GM23338 (cell line): ENCODE results near the gene R3HCC1L. TPM values are rescaled to one million over a fixed set of nuclear protein-coding genes. Genes with fewer than 3 reads are reported as not detected.

Experiments used
- ATAC-seq: fragments of 200-7000 bp; cut with Tn5 transposase; 3 replicates; pipeline ENCODE4 v1.9.1; 2020
- DNase-seq: peaks from one replicate; pipeline ENCODE4 v3.0.0-alpha.2; 2015; ENCODE audit warnings: low spot score
- H2AFZ ChIP-seq: fragments of 200-600 bp; sonication (generic); 2 replicates; pipeline ENCODE4 v1.8.0; 2016; ENCODE audit warnings: antibody characterized with exemption, mild to moderate bottlenecking, moderate library complexity
- H3F3A ChIP-seq: fragments of 200-600 bp; sonication (generic); replicated peaks from 2 replicates; pipeline ENCODE4 v1.8.0; 2017; ENCODE audit warnings: antibody characterized with exemption, mixed run types, low read depth
- H3K27ac ChIP-seq: fragments of 200-600 bp; sonication (generic); 2 replicates; pipeline ENCODE4 v1.6.1; 2016; ENCODE audit warnings: low read depth
- H3K27me3 ChIP-seq: fragments of 200-600 bp; sonication (generic); 2 replicates; pipeline ENCODE4 v1.8.0; 2016; ENCODE audit warnings: mild to moderate bottlenecking, mixed run types, moderate library complexity; ENCODE audit not compliant: insufficient read depth
- H3K36me3 ChIP-seq: fragments of 200-600 bp; sonication (generic); 2 replicates; pipeline ENCODE4 v1.8.0; 2016; ENCODE audit warnings: mild to moderate bottlenecking; ENCODE audit not compliant: insufficient read depth
- H3K4me1 ChIP-seq: fragments of 200-600 bp; sonication (generic); 2 replicates; pipeline ENCODE4 v1.8.0; 2016; ENCODE audit warnings: mild to moderate bottlenecking, moderate library complexity; ENCODE audit not compliant: insufficient read depth
- H3K4me2 ChIP-seq: fragments of 200-600 bp; sonication (generic); 2 replicates; pipeline ENCODE4 v1.7.1; 2017; ENCODE audit warnings: mixed run types
- H3K4me3 ChIP-seq: fragments of 200-600 bp; sonication (generic); 2 replicates; pipeline ENCODE4 v1.6.1; 2016; ENCODE audit warnings: mixed run types
- H3K79me2 ChIP-seq: fragments of 200-600 bp; sonication (generic); replicated peaks from 2 replicates; pipeline ENCODE4 v1.8.0; 2017; ENCODE audit warnings: mild to moderate bottlenecking; ENCODE audit not compliant: insufficient read depth
- H3K9me2 ChIP-seq: fragments of 200-600 bp; sonication (generic); 2 replicates; pipeline ENCODE4 v1.8.0; 2017; ENCODE audit not compliant: insufficient read depth
- H4K20me1 ChIP-seq: fragments of 200-600 bp; sonication (generic); replicated peaks from 2 replicates; pipeline ENCODE4 v1.8.0; 2017; ENCODE audit warnings: mild to moderate bottlenecking; ENCODE audit not compliant: insufficient read depth
- H3K27ac Mint-ChIP-seq: 2 replicates; pipeline ENCODE4 v1.8.0; 2020; ENCODE audit warnings: inconsistent platforms, mild to moderate bottlenecking, moderate library complexity, mixed read lengths
- H3K27me3 Mint-ChIP-seq: 3 replicates; pipeline ENCODE4 v1.8.0; 2022; ENCODE audit warnings: low read depth, mild to moderate bottlenecking, moderate library complexity, mixed read lengths, inconsistent platforms; ENCODE audit not compliant: insufficient read depth, poor library complexity
- H3K36me3 Mint-ChIP-seq: 3 replicates; pipeline ENCODE4 v1.8.0; 2021; ENCODE audit warnings: low read depth, mild to moderate bottlenecking, inconsistent platforms, moderate library complexity, mixed read lengths
- H3K4me1 Mint-ChIP-seq: 3 replicates; pipeline ENCODE4 v1.8.0; 2020; ENCODE audit warnings: mild to moderate bottlenecking, inconsistent platforms, mixed read lengths
- H3K4me3 Mint-ChIP-seq: 3 replicates; pipeline ENCODE4 v1.8.0; 2021; ENCODE audit warnings: moderate library complexity, mild to moderate bottlenecking, inconsistent platforms, mixed read lengths
- H3K9me3 Mint-ChIP-seq: 3 replicates; pipeline ENCODE4 v1.8.0; 2020; ENCODE audit warnings: moderate library complexity, mild to moderate bottlenecking, inconsistent platforms, mixed read lengths
- CREB1 ChIP-seq: fragments of 250-450 bp; sonication (Bioruptor Pico); IDR thresholded peaks from 2 replicates; pipeline ENCODE4 v1.5.0; 2020; ENCODE audit warnings: low read depth, mild to moderate bottlenecking, moderate library complexity
- EZH2 ChIP-seq: fragments of 200-600 bp; sonication (generic); IDR thresholded peaks from one replicate; pipeline ENCODE4 v1.8.0; 2017; ENCODE audit warnings: antibody characterized with exemption, mild to moderate bottlenecking, low read depth; ENCODE audit not compliant: unreplicated experiment
- EZH2phosphoT487 ChIP-seq: fragments of 200-600 bp; sonication (generic); IDR thresholded peaks from one replicate; pipeline ENCODE4 v1.8.1; 2018; ENCODE audit warnings: antibody characterized with exemption; ENCODE audit not compliant: unreplicated experiment
- JUNB ChIP-seq: IDR thresholded peaks from one replicate; pipeline ENCODE4 v1.6.1; 2016; ENCODE audit warnings: antibody characterized with exemption; ENCODE audit not compliant: unreplicated experiment
- NANOG ChIP-seq: IDR thresholded peaks from 2 replicates; pipeline ENCODE4 v1.6.1; 2016; ENCODE audit warnings: antibody characterized with exemption, borderline replicate concordance
- POLR2AphosphoS5 ChIP-seq: IDR thresholded peaks from 2 replicates; pipeline ENCODE4 v1.6.1; 2016; ENCODE audit warnings: antibody characterized with exemption, low read depth
- STAT1 ChIP-seq: IDR thresholded peaks from one replicate; pipeline ENCODE4 v1.6.1; 2016; ENCODE audit warnings: antibody characterized with exemption; ENCODE audit not compliant: unreplicated experiment
- ZNF331 ChIP-seq: fragments of 250-450 bp; sonication (Bioruptor Pico); IDR thresholded peaks from 2 replicates; pipeline ENCODE4 v1.5.0; 2020; ENCODE audit warnings: low read depth, mild to moderate bottlenecking, moderate library complexity
- polyA plus RNA-seq: library from polyadenylated mRNA; unstranded; fragments of >200 nt; fragmentation: Nextera tagmentation; extraction: Ambion mirVana; gene quantifications from 2 replicates; pipeline ENCODE4 v1.2.1, GENCODE V29; 2016
- total RNA-seq: library from RNA; depleted of rRNA; stranded (reverse); fragments of >200 nt; shearing (Covaris generic); gene quantifications from 2 replicates; pipeline ENCODE4 v1.2.3, GENCODE V29; 2014
- TF ChIP-seq, protein P1 (sequence below): fragments of 250-450 bp; sonication (Bioruptor Pico); IDR thresholded peaks from 2 replicates; pipeline ENCODE4 v1.5.0; 2020; ENCODE audit warnings: mild to moderate bottlenecking, moderate library complexity
- TF ChIP-seq, protein P2 (sequence below): IDR thresholded peaks from 2 replicates; pipeline ENCODE4 v1.6.1; 2016; ENCODE audit warnings: antibody characterized with exemption
- TF ChIP-seq, protein P3 (sequence below), 2 experiments: fragments of 200-600 bp in 1 of 2; sonication (generic) in 1 of 2; conservative IDR thresholded peaks; 2 replicates each; pipeline versions ENCODE4 v1.5.1 to v1.6.1; 2016 to 2017; ENCODE audit warnings: antibody characterized with exemption in 2 of 2, low read depth in 2 of 2, mild to moderate bottlenecking in 2 of 2, moderate library complexity in 1 of 2
- TF ChIP-seq, protein P4 (sequence below): IDR thresholded peaks from one replicate; pipeline ENCODE4 v1.6.1; 2018; ENCODE audit warnings: antibody characterized with exemption; ENCODE audit not compliant: unreplicated experiment

Gene R3HCC1L
- total and polyA plus RNA-seq, 2 experiments from 2014 or later, result 9.3 to 15.8 TPM

DNA sequence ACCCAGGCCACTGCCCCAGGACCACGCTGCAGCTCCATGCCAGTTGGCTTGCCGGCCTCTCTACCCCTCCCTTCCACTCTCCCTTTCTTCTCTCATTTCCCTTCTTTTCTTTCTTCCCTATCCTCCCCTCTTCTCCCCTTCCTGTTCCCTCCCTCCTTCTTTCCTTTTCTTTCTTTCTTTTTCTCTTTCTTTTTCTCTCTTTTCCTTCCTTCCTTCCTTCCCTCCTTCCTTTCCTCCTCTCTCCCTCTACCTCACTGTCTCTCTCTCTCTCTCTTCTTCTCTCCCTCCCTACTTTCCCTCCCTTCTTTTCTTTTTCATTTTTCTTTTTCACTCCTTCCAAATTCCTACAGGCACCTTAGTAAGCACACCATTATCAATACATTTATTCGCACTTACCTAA is 30.3 kb upstream of the R3HCC1L start (continued):
- TF ChIP-seq, protein P1, sequence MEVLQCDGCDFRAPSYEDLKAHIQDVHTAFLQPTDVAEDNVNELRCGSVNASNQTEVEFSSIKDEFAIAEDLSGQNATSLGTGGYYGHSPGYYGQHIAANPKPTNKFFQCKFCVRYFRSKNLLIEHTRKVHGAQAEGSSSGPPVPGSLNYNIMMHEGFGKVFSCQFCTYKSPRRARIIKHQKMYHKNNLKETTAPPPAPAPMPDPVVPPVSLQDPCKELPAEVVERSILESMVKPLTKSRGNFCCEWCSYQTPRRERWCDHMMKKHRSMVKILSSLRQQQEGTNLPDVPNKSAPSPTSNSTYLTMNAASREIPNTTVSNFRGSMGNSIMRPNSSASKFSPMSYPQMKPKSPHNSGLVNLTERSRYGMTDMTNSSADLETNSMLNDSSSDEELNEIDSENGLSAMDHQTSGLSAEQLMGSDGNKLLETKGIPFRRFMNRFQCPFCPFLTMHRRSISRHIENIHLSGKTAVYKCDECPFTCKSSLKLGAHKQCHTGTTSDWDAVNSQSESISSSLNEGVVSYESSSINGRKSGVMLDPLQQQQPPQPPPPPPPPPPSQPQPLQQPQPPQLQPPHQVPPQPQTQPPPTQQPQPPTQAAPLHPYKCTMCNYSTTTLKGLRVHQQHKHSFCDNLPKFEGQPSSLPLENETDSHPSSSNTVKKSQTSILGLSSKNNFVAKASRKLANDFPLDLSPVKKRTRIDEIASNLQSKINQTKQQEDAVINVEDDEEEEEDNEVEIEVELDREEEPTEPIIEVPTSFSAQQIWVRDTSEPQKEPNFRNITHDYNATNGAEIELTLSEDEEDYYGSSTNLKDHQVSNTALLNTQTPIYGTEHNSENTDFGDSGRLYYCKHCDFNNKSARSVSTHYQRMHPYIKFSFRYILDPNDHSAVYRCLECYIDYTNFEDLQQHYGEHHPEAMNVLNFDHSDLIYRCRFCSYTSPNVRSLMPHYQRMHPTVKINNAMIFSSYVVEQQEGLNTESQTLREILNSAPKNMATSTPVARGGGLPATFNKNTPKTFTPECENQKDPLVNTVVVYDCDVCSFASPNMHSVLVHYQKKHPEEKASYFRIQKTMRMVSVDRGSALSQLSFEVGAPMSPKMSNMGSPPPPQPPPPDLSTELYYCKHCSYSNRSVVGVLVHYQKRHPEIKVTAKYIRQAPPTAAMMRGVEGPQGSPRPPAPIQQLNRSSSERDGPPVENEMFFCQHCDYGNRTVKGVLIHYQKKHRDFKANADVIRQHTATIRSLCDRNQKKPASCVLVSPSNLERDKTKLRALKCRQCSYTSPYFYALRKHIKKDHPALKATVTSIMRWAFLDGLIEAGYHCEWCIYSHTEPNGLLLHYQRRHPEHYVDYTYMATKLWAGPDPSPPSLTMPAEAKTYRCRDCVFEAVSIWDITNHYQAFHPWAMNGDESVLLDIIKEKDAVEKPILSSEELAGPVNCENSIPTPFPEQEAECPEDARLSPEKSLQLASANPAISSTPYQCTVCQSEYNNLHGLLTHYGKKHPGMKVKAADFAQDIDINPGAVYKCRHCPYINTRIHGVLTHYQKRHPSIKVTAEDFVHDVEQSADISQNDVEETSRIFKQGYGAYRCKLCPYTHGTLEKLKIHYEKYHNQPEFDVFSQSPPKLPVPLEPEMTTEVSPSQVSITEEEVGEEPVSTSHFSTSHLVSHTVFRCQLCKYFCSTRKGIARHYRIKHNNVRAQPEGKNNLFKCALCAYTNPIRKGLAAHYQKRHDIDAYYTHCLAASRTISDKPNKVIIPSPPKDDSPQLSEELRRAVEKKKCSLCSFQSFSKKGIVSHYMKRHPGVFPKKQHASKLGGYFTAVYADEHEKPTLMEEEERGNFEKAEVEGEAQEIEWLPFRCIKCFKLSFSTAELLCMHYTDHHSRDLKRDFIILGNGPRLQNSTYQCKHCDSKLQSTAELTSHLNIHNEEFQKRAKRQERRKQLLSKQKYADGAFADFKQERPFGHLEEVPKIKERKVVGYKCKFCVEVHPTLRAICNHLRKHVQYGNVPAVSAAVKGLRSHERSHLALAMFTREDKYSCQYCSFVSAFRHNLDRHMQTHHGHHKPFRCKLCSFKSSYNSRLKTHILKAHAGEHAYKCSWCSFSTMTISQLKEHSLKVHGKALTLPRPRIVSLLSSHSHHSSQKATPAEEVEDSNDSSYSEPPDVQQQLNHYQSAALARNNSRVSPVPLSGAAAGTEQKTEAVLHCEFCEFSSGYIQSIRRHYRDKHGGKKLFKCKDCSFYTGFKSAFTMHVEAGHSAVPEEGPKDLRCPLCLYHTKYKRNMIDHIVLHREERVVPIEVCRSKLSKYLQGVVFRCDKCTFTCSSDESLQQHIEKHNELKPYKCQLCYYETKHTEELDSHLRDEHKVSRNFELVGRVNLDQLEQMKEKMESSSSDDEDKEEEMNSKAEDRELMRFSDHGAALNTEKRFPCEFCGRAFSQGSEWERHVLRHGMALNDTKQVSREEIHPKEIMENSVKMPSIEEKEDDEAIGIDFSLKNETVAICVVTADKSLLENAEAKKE (CRISPR knock-in tag), result no peak
- no peak for TF ChIP-seq POLR2AphosphoS5
- TF ChIP-seq, protein P2, sequence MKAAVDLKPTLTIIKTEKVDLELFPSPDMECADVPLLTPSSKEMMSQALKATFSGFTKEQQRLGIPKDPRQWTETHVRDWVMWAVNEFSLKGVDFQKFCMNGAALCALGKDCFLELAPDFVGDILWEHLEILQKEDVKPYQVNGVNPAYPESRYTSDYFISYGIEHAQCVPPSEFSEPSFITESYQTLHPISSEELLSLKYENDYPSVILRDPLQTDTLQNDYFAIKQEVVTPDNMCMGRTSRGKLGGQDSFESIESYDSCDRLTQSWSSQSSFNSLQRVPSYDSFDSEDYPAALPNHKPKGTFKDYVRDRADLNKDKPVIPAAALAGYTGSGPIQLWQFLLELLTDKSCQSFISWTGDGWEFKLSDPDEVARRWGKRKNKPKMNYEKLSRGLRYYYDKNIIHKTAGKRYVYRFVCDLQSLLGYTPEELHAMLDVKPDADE, result no peak

DNA sequence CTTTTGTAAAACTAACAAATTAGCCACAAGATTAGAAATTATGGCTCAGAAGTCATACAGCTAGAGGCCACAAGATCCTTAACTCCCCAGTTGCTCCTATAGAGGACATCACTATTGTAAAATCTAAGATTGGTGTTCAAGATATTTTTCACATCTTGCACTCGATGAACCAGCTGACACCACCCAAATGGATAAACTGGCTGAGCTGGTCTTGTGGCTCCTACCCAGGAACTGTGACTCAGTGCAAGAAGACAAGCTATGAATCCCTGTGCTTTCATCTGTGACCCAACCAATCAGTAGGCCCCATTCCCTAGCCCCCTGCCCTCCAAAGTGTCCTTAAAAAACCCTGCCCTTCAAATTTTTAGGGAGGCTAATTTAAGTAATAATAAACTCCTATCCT is 27.9 kb upstream of the R3HCC1L start:
- H3K36me3 ChIP-seq, result no peaks in the 10 kb centered on the region
- no peaks in the 10 kb centered on the region for H4K20me1 ChIP-seq
- Mint-ChIP-seq H3K27me3 (no peaks in the 10 kb centered on the region), H3K4me3 (no peak overlapping the region), H3K9me3 (no peaks in the 10 kb centered on the region), H3K4me1 (0 out of 3 replicates have a peak, but pooled peaks cover 2% of the 10 kb centered on the region), H3K27ac (no peak overlapping the region), H3K36me3 (no peaks in the 10 kb centered on the region)
- H3K27ac ChIP-seq, result no peak overlapping the region
- H3K4me3 ChIP-seq, result no peak overlapping the region
- no peaks in the 10 kb centered on the region for H3K27me3 ChIP-seq
- H3K4me1 ChIP-seq, result no peaks in the 10 kb centered on the region
- H3F3A ChIP-seq, result no peaks in the 10 kb centered on the region
- H3K79me2 ChIP-seq, result no peaks in the 10 kb centered on the region
- ATAC-seq (no peak), DNase-seq (no peak)
- no peak overlapping the region for H2AFZ ChIP-seq
- peaks cover 8% of the 10 kb centered on the region; the same call in 1 of the 2 replicates for H3K9me2 ChIP-seq
- no peak overlapping the region for H3K4me2 ChIP-seq
- TF ChIP-seq JUNB (no peak), ZNF331 (CRISPR knock-in tag) (no peak), POLR2AphosphoS5 (no peak), STAT1 (no peak), CREB1 (CRISPR knock-in tag) (no peak), EZH2 (no peak), NANOG (no peak), EZH2phosphoT487 (no peak)
- TF ChIP-seq, protein P3, sequence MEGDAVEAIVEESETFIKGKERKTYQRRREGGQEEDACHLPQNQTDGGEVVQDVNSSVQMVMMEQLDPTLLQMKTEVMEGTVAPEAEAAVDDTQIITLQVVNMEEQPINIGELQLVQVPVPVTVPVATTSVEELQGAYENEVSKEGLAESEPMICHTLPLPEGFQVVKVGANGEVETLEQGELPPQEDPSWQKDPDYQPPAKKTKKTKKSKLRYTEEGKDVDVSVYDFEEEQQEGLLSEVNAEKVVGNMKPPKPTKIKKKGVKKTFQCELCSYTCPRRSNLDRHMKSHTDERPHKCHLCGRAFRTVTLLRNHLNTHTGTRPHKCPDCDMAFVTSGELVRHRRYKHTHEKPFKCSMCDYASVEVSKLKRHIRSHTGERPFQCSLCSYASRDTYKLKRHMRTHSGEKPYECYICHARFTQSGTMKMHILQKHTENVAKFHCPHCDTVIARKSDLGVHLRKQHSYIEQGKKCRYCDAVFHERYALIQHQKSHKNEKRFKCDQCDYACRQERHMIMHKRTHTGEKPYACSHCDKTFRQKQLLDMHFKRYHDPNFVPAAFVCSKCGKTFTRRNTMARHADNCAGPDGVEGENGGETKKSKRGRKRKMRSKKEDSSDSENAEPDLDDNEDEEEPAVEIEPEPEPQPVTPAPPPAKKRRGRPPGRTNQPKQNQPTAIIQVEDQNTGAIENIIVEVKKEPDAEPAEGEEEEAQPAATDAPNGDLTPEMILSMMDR (conservative IDR thresholded peaks at IDR 0.05; ENCODE audit: low read depth in 2 of 2), result no peak
- TF ChIP-seq, protein P4, sequence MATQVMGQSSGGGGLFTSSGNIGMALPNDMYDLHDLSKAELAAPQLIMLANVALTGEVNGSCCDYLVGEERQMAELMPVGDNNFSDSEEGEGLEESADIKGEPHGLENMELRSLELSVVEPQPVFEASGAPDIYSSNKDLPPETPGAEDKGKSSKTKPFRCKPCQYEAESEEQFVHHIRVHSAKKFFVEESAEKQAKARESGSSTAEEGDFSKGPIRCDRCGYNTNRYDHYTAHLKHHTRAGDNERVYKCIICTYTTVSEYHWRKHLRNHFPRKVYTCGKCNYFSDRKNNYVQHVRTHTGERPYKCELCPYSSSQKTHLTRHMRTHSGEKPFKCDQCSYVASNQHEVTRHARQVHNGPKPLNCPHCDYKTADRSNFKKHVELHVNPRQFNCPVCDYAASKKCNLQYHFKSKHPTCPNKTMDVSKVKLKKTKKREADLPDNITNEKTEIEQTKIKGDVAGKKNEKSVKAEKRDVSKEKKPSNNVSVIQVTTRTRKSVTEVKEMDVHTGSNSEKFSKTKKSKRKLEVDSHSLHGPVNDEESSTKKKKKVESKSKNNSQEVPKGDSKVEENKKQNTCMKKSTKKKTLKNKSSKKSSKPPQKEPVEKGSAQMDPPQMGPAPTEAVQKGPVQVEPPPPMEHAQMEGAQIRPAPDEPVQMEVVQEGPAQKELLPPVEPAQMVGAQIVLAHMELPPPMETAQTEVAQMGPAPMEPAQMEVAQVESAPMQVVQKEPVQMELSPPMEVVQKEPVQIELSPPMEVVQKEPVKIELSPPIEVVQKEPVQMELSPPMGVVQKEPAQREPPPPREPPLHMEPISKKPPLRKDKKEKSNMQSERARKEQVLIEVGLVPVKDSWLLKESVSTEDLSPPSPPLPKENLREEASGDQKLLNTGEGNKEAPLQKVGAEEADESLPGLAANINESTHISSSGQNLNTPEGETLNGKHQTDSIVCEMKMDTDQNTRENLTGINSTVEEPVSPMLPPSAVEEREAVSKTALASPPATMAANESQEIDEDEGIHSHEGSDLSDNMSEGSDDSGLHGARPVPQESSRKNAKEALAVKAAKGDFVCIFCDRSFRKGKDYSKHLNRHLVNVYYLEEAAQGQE, result no peak
- TF ChIP-seq, protein P2, result no peak
